Fibroblast of mammary gland (primary cell): ENCODE data around the gene PLA2G6.
A peak's percentile ranks its signal among the peaks of the same experiment; 100 is the strongest.
"Not testable (repeated sequence)": the region's sequence is repeated elsewhere in the genome, so short reads cannot be mapped to it uniquely, and the experiment has no call there.

ENCODE experiments used
- DNase-seq: peaks from one replicate; pipeline ENCODE4 v3.0.0-alpha.2; 2010; ENCODE audit warnings: low read depth
- H3K4me3 ChIP-seq: 2 replicates; pipeline ENCODE4 v1.5.1; 2011; ENCODE audit warnings: low read depth, mild to moderate bottlenecking, low read length, moderate library complexity; ENCODE audit not compliant: control insufficient read depth
- CTCF ChIP-seq: conservative IDR thresholded peaks from 2 replicates; pipeline ENCODE4 v1.5.1; 2011; ENCODE audit warnings: low read depth, low read length, inconsistent platforms; ENCODE audit not compliant: control insufficient read depth, insufficient read depth

The PLA2G6 gene

GRCh38 chr22:38189104-38189503 is 7.5 kb upstream of the PLA2G6 start:
- DNase-seq: no peak
- no peak for TF ChIP-seq CTCF
- no peak overlapping the region for H3K4me3 ChIP-seq

- TF ChIP-seq CTCF: no peak
- H3K4me3 ChIP-seq: no peak overlapping the region
- DNase-seq: peak; percentile 56
Observed at GRCh38 chr22:38187413-38188212, 6.0 kb upstream of the PLA2G6 start.

GRCh38 chr22:38186429-38186828 is 4.8 kb upstream of the PLA2G6 start:
- DNase-seq: no peak

GRCh38 chr22:38184788-38185187 is 3.2 kb upstream of the PLA2G6 start:
- no peak for TF ChIP-seq CTCF
- H3K4me3 ChIP-seq: no peak overlapping the region
- DNase-seq: no peak

More at GRCh38 chr22:38186429-38186828, 4.8 kb upstream of the PLA2G6 start:
- TF ChIP-seq CTCF: no peak
- no peak overlapping the region for H3K4me3 ChIP-seq

- TF ChIP-seq CTCF: no peak
- DNase-seq: no peak
- peak overlapping the region; percentile 52 for H3K4me3 ChIP-seq
Observed at GRCh38 chr22:38180841-38181452, 683 bp downstream of the PLA2G6 start.

GRCh38 chr22:38178605-38178937 is 3.1 kb downstream of the PLA2G6 start:
- not testable (repeated sequence) for H3K4me3 ChIP-seq, DNase-seq

GRCh38 chr22:38177926-38178604 is 3.6 kb downstream of the PLA2G6 start:
- peak; percentile 88 for DNase-seq
- TF ChIP-seq CTCF: no peak
- H3K4me3 ChIP-seq: no peak overlapping the region

- not testable (repeated sequence) for DNase-seq, H3K4me3 ChIP-seq
Observed at GRCh38 chr22:38177571-38177925, 4.1 kb downstream of the PLA2G6 start.
